ENCODE results near the gene NECAB3.
"Not testable (repeated sequence)": the region's sequence is repeated elsewhere in the genome, so short reads cannot be mapped to it uniquely, and the experiment has no call there.

NECAB3 gene

GRCh38 chr20:33636776-33637175, 37.5 kb downstream of the NECAB3 start:
- Histone ChIP-seq H3K9ac (ENCODE audit: low read length) (no peak overlapping the region), H3K36me3 (ENCODE audit: control insufficient read depth, insufficient read depth, low read length, severe bottlenecking) (peaks cover 57% of the 10 kb centered on the region), H3K4me3 (ENCODE audit: low read length) (no peak overlapping the region), H3K27me3 (replicated peaks; ENCODE audit: control insufficient read depth, insufficient read depth, low read length) (no peaks in the 10 kb centered on the region), H3K4me1 (ENCODE audit: control insufficient read depth, insufficient read depth, low read length) (no peaks in the 10 kb centered on the region), H3K9me3 (ENCODE audit: control insufficient read depth, low read length) (no peaks in the 10 kb centered on the region)
- DNase-seq (ENCODE audit: low read depth): no peak

GRCh38 chr20:33635341-33635740, 38.9 kb downstream of the NECAB3 start:
- Histone ChIP-seq H3K4me3 (ENCODE audit: low read length) (no peak overlapping the region), H3K4me1 (ENCODE audit: control insufficient read depth, insufficient read depth, low read length) (no peaks in the 10 kb centered on the region), H3K27me3 (replicated peaks; ENCODE audit: control insufficient read depth, insufficient read depth, low read length) (no peaks in the 10 kb centered on the region), H3K9ac (ENCODE audit: low read length) (no peak overlapping the region), H3K9me3 (ENCODE audit: control insufficient read depth, low read length) (no peaks in the 10 kb centered on the region), H3K36me3 (ENCODE audit: control insufficient read depth, insufficient read depth, low read length, severe bottlenecking) (peaks cover 49% of the 10 kb centered on the region)
- no peak for DNase-seq (ENCODE audit: low read depth)

- H3K9me3 ChIP-seq (ENCODE audit: control insufficient read depth, low read length); DNase-seq (ENCODE audit: low read depth); H3K9ac ChIP-seq (ENCODE audit: low read length); H3K4me1 ChIP-seq (ENCODE audit: control insufficient read depth, insufficient read depth, low read length); H3K27me3 ChIP-seq (replicated peaks; ENCODE audit: control insufficient read depth, insufficient read depth, low read length); H3K4me3 ChIP-seq (ENCODE audit: low read length): not testable (repeated sequence)
- H3K36me3 ChIP-seq (ENCODE audit: control insufficient read depth, insufficient read depth, low read length, severe bottlenecking): peaks cover 51% of the 10 kb centered on the region
These were observed 42.3 kb downstream of the NECAB3 start for GRCh38 chr20:33631910-33632309.

- no peak for DNase-seq (ENCODE audit: low read depth)
- Histone ChIP-seq H3K27me3 (replicated peaks; ENCODE audit: control insufficient read depth, insufficient read depth, low read length) (no peaks in the 10 kb centered on the region), H3K9ac (ENCODE audit: low read length) (no peak overlapping the region), H3K9me3 (ENCODE audit: control insufficient read depth, low read length) (no peaks in the 10 kb centered on the region), H3K4me3 (ENCODE audit: low read length) (no peak overlapping the region), H3K4me1 (ENCODE audit: control insufficient read depth, insufficient read depth, low read length) (no peaks in the 10 kb centered on the region), H3K36me3 (ENCODE audit: control insufficient read depth, insufficient read depth, low read length, severe bottlenecking) (peaks cover 54% of the 10 kb centered on the region)
These were observed 43.7 kb downstream of the NECAB3 start for GRCh38 chr20:33630507-33630906.

- Histone ChIP-seq H3K9ac (ENCODE audit: low read length) (no peak overlapping the region), H3K36me3 (ENCODE audit: control insufficient read depth, insufficient read depth, low read length, severe bottlenecking) (peaks cover 56% of the 10 kb centered on the region), H3K27me3 (replicated peaks; ENCODE audit: control insufficient read depth, insufficient read depth, low read length) (no peaks in the 10 kb centered on the region), H3K4me1 (ENCODE audit: control insufficient read depth, insufficient read depth, low read length) (no peaks in the 10 kb centered on the region), H3K9me3 (ENCODE audit: control insufficient read depth, low read length) (no peaks in the 10 kb centered on the region), H3K4me3 (ENCODE audit: low read length) (no peak overlapping the region)
- DNase-seq (ENCODE audit: low read depth): no peak
These were observed 44.2 kb downstream of the NECAB3 start for GRCh38 chr20:33629979-33630378.

- no peak overlapping the region for H3K9ac ChIP-seq (ENCODE audit: low read length)
- DNase-seq (ENCODE audit: low read depth): no peak
- no peak overlapping the region for H3K4me3 ChIP-seq (ENCODE audit: low read length)
- H3K27me3 ChIP-seq (replicated peaks; ENCODE audit: control insufficient read depth, insufficient read depth, low read length): no peaks in the 10 kb centered on the region
- H3K9me3 ChIP-seq (ENCODE audit: control insufficient read depth, low read length): no peaks in the 10 kb centered on the region
- H3K36me3 ChIP-seq (ENCODE audit: control insufficient read depth, insufficient read depth, low read length, severe bottlenecking): peaks cover 60% of the 10 kb centered on the region
- H3K4me1 ChIP-seq (ENCODE audit: control insufficient read depth, insufficient read depth, low read length): no peaks in the 10 kb centered on the region
These were observed 44.7 kb downstream of the NECAB3 start for GRCh38 chr20:33629533-33629932.

GRCh38 chr20:33627577-33628216, 46.5 kb downstream of the NECAB3 start:
- H3K36me3 ChIP-seq (ENCODE audit: control insufficient read depth, insufficient read depth, low read length, severe bottlenecking): peaks cover 65% of the 10 kb centered on the region
- no peaks in the 10 kb centered on the region for H3K9me3 ChIP-seq (ENCODE audit: control insufficient read depth, low read length)
- no peaks in the 10 kb centered on the region for H3K4me1 ChIP-seq (ENCODE audit: control insufficient read depth, insufficient read depth, low read length)
- H3K27me3 ChIP-seq (replicated peaks; ENCODE audit: control insufficient read depth, insufficient read depth, low read length): no peaks in the 10 kb centered on the region
- DNase-seq (ENCODE audit: low read depth): no peak
- no peak overlapping the region for H3K4me3 ChIP-seq (ENCODE audit: low read length)
- H3K9ac ChIP-seq (ENCODE audit: low read length): no peak overlapping the region

- H3K27me3 ChIP-seq (replicated peaks; ENCODE audit: control insufficient read depth, insufficient read depth, low read length): no peaks in the 10 kb centered on the region
- H3K36me3 ChIP-seq (ENCODE audit: control insufficient read depth, insufficient read depth, low read length, severe bottlenecking): peaks cover 65% of the 10 kb centered on the region
- no peak overlapping the region for H3K4me3 ChIP-seq (ENCODE audit: low read length)
- no peak overlapping the region for H3K9ac ChIP-seq (ENCODE audit: low read length)
- H3K4me1 ChIP-seq (ENCODE audit: control insufficient read depth, insufficient read depth, low read length): no peaks in the 10 kb centered on the region
- DNase-seq (ENCODE audit: low read depth): no peak
- no peaks in the 10 kb centered on the region for H3K9me3 ChIP-seq (ENCODE audit: control insufficient read depth, low read length)
These were observed 48.0 kb downstream of the NECAB3 start for GRCh38 chr20:33626190-33626589.

GRCh38 chr20:33624399-33624798, 49.8 kb downstream of the NECAB3 start:
- Histone ChIP-seq H3K36me3 (ENCODE audit: control insufficient read depth, insufficient read depth, low read length, severe bottlenecking) (peaks cover 51% of the 10 kb centered on the region), H3K4me3 (ENCODE audit: low read length) (no peak overlapping the region), H3K4me1 (ENCODE audit: control insufficient read depth, insufficient read depth, low read length) (no peaks in the 10 kb centered on the region), H3K9ac (ENCODE audit: low read length) (no peak overlapping the region), H3K27me3 (replicated peaks; ENCODE audit: control insufficient read depth, insufficient read depth, low read length) (no peaks in the 10 kb centered on the region), H3K9me3 (ENCODE audit: control insufficient read depth, low read length) (no peaks in the 10 kb centered on the region)
- no peak for DNase-seq (ENCODE audit: low read depth)

- H3K4me1 ChIP-seq (ENCODE audit: control insufficient read depth, insufficient read depth, low read length): no peaks in the 10 kb centered on the region
- no peak for DNase-seq (ENCODE audit: low read depth)
- no peaks in the 10 kb centered on the region for H3K27me3 ChIP-seq (replicated peaks; ENCODE audit: control insufficient read depth, insufficient read depth, low read length)
- H3K4me3 ChIP-seq (ENCODE audit: low read length): no peak overlapping the region
- no peak overlapping the region for H3K9ac ChIP-seq (ENCODE audit: low read length)
- H3K9me3 ChIP-seq (ENCODE audit: control insufficient read depth, low read length): no peaks in the 10 kb centered on the region
- peaks cover 35% of the 10 kb centered on the region for H3K36me3 ChIP-seq (ENCODE audit: control insufficient read depth, insufficient read depth, low read length, severe bottlenecking)
These were observed 51.4 kb downstream of the NECAB3 start for GRCh38 chr20:33622705-33623365.

- H3K27me3 ChIP-seq (replicated peaks; ENCODE audit: control insufficient read depth, insufficient read depth, low read length): no peaks in the 10 kb centered on the region
- H3K4me3 ChIP-seq (ENCODE audit: low read length): no peak overlapping the region
- no peaks in the 10 kb centered on the region for H3K9me3 ChIP-seq (ENCODE audit: control insufficient read depth, low read length)
- H3K4me1 ChIP-seq (ENCODE audit: control insufficient read depth, insufficient read depth, low read length): no peaks in the 10 kb centered on the region
- H3K36me3 ChIP-seq (ENCODE audit: control insufficient read depth, insufficient read depth, low read length, severe bottlenecking): peaks cover 39% of the 10 kb centered on the region
- no peak overlapping the region for H3K9ac ChIP-seq (ENCODE audit: low read length)
- DNase-seq (ENCODE audit: low read depth): no peak
These were observed 52.4 kb downstream of the NECAB3 start for GRCh38 chr20:33621717-33622400.

Data from adipocyte (in vitro differentiated cells).